DMS153 treated with DMSO at 0.1 percent for 48 hours (cell line): Measurements from ENCODE around the gene ADORA1.

Source experiments
- DNase-seq: peaks from one replicate; lab custom pipeline; 2025; ENCODE audit not compliant: unreplicated experiment; lab: John Stamatoyannopoulos, UW

The ADORA1 gene

DNA sequence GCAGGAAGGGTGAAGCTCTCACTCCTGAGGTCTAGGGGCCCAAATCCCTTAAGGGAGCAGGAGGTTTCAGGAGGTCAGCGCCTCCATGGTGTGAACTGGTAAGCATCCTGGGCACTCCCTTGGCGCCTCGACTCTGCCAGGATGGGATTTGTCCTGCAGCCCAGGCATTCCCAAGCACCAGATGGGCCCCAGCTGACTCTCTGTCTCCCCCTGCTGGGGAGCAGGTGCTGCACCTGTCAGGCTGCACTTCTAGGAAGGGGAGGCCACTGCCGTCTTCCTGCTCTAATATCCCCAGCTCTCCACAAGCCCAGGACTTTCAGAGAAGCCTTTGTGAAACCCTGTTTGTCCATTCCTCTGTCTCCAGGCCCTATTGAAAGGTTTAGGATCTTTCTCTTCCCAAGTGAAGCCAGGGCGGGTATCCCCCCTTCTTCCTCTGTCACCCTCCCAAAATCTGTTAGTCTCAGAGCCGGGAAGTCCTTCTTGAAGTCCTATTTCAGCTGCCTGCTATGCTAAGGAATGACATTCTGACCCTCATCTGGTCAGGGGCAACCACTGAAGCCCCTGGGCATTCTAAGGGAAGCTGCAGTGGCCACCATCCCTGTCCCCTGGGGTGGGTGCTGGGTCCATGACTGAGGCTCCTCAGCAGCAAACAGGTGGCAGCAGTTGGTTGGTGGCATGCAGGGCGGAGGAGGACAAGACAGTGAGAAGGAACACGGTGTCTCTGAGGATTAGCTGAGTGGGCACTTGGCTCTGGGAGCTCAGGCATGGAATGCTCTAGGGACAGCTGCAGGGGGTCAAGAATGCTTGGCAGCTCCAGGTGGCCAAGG is 44.9 kb downstream of the ADORA1 start:
- peak; percentile 56 for DNase-seq

- no peak for DNase-seq
Measured at GRCh38 chr1:203173011-203173555, 45.6 kb downstream of the ADORA1 start.

DNA sequence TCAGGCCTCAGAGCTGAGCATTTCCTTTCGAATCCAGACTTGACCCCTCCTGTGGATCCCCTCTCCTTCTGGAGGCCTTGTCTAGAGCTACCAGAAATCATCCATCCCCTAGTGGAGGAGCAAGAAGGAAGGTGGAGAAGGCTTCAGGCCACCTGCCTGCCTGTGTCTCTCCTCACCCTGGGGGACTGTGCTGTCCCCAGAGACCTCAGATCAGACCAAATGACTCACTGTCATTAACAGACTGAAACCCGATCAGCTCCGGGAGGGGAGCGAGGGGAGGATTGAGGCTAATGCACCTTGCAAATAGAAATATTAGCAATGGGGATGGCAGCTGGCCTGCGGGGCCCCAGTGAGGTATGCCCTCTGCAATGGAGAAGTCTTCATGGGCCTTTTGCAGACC is 46.0 kb downstream of the ADORA1 start:
- peak; percentile 84 for DNase-seq

- no peak for DNase-seq
Measured at GRCh38 chr1:203174324-203174985, 46.9 kb downstream of the ADORA1 start.

DNA sequence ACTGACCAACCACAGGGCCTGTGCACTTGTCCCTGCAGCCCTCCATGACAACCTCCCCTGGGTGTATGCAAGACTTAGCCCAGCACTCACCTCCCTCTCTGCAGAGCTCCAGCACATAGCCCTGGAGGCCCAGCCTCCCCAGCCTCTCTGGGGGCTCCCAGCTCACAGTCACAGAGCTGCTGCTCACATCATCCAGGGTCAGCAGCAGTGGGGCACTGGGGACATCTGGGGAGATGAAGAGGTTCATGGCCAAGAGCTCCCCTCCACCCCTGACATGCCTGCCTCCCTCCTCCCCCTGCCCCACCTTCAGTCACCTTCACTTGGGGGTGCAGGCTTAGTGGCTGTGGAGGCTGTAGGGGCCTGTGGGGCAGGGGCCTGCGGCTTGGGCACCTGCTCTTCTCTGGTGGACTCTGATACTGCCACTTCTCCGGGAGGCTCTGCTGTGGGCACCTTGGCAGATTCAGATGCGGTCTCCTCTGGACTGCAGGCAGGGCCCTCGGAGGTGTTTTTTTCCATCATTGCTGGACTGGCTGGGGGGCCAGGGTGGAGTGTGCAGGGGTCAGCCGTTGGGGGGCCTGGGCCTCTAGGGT is 47.8 kb downstream of the ADORA1 start, which contains the start of gene MYBPH:
Gene MYBPH (minus strand): TSS at position 590 of the 590 bp plus-strand sequence. CDS start 71 bp downstream, at position 519.
- DNase-seq: no peak

- DNase-seq: no peak
Measured at GRCh38 chr1:203175827-203176241, 48.3 kb downstream of the ADORA1 start.

GRCh38 chr1:203176273-203177035 is 48.9 kb downstream of the ADORA1 start:
- DNase-seq: no peak

DNA sequence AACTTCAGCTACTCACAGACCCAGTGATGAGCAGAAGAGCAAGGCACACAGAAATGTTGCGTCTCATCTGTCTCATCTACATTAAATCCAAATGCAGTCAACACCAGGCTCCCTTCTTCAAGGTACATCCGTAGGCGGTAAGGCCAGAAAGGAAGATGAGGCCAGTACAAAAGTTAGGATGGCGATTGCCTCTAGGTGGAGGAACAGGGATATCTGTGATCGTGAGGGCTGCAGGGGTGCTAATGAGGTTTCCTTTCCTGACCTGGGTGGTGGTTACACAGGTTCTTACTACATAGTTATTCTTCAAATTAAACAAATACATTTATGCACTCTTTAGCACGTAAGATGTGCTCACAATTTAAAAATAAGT is 49.5 kb downstream of the ADORA1 start:
- DNase-seq: no peak

DNA sequence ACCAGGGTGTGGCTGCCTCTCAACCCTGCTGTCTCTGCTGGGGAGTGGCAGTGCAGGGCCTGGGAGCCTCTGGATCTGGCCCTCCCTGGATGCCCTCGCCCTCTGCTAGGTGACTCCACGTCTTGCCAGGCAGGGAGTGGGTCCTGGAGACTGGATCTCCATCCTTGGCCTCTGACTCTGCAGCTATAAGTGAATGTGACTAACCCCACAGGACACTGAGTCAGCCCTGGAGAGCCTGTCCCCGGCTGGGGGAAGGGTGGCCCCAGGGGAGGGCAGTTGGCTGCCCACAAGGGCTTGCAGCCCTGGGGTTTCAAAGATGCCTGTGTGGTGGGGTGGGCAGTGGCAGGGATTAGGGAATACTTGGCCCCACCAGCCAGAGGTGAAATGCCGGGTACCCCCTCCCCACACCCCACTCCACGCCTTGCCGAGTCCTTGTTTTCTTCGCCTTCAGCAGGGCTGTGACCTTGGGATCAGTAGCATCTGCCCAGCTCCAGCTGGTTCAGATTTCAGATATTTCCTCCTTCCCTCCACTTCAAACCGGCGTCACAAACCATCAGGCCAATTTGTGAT is 50.0 kb downstream of the ADORA1 start:
- DNase-seq: peak; percentile 33

DNA sequence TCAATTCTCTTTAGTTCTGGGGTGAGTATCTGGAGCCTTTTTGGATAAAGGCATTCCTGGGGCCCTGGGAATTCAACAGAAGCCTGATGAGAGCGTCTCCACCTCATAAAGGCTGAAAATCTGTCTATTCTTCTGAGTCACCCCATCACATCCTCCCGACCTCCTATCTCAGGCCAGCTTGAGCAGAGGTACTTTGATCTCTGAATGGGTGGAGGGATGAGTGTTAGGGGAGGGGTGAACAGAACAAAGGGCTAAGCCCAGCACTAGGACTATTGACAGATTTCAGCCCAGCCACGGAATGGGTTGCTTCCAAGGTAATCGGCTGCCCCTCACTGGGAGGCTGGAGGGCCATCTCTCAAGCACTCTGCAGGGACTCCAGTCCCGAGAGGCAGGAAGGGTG is 50.6 kb downstream of the ADORA1 start:
- DNase-seq: no peak

- no peak for DNase-seq
Measured at GRCh38 chr1:203178821-203179666, 51.5 kb downstream of the ADORA1 start.

- DNase-seq: no peak
Measured at GRCh38 chr1:203179667-203180005, 52.1 kb downstream of the ADORA1 start.

DNA sequence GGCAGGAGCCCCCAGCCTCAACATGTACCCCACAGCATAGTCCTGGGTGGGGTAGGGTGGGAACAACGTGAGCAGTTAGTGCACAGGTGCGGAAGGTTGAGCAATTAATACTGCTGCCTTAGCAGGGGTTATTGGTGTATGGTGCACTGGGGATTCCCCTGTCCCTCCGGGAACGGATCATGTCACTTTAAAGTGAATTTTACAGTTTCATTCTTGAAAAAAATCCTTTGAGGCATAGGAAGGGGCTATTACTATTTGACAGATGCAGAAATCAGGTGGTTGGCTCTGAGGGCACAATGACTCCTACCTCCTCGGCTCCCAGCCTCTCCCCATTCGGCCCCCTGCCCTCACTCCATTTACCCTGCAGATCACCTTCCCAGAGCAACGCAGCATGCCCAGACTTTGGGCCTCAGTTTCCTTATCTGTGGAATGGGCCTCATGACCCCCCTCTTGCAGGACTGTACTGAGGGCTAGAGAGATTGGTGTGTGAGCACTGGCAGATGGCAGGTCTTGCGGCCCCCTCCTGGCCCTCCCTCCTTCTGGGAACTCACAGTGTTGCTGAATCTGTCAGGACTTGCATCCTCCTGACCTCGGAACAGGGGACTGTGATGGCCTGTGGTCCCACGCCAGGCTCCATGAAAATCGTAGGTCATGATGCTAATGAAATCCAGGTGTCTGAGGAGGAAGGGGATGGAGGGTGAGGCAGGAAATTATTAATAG is 53.2 kb downstream of the ADORA1 start:
- DNase-seq: no peak

DNA sequence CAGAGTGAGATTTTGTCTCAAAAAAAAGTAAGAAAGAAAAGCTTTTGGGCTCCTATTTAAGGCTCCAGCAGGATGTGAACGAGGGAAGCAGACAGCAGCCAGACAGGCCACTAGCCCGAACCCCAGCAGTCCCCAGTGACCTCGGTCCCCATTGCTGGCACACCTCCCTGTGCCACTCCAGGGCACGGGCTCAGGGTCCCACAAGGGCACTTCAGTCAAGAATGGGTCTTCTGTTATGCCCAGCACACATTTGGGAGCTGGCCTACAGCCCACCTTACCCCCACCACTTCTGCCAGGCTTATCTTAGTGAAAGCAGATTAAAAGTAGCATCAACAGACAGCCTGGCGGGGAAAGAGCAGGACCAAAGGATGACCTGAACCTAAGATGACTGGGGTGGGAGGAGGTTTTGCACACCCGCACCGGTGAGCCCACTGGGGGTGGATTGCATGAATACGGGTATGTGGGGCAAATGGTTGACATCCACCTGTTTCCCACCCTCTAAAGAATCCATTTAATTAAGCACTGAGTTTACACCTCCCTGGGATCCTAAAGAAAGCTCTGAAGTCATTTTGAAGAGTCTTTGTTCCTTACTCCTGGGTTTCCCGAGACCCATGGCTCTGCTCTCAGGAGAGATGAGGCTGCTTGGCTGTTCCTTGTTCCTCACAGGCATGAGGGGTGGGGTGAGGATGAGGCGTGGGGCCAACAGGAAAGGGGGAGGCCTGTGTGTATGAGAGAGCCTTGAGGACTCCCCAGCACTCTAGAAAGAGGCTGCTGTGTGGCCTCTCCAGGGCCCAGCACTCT is 54.3 kb downstream of the ADORA1 start:
- DNase-seq: no peak

GRCh38 chr1:203182387-203182953 is 54.9 kb downstream of the ADORA1 start:
- DNase-seq: no peak

DNA sequence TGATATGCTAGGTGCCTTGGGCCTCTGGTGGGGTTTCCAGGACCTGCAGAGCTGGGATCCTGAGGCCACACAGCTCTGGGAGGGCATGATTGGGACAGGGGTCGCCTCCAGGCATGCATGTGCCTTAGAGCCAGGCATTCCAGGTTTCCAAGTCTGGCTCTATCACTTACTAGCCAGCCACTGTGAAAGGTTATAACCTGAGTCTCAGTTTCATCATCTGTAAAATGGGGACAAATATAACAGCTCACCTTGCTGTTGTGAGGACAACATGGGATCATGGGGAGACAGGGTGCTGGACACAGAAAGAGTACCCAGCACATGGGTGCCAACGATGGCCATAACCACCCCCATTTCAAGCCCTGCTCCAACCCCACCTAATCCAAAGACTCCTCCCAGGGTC is 56.3 kb downstream of the ADORA1 start:
- no peak for DNase-seq

GRCh38 chr1:203184467-203184866 is 56.9 kb downstream of the ADORA1 start:
- DNase-seq: no peak

DNA sequence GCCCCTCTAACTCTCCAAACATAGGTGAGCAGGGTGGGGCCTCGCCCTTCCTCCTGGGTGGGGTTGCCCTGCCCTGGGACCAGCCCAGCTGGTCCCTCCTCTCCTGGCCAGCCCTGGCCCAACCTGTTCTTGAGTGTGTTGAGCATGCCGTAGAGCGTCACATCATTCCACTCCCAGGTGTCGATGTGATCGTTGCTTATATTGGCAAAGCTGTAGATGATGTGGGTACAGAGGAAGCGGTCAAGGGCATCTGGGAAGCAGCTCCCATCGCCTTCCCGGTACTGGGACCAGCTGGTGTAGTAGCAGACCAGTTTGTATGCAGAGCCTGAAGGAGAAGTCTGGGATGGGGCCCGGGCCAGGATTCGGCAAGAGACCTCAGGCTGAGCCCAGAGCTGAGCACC is 57.5 kb downstream of the ADORA1 start:
- DNase-seq: no peak
